C4-2B (cell line): ENCODE data around the gene CASP9.

Source experiments
- CTCF ChIP-seq: fragments of 450-650 bp; conservative IDR thresholded peaks from 2 replicates; pipeline ENCODE4 v1.5.1; 2017; ENCODE audit warnings: mild to moderate bottlenecking
- ZFX ChIP-seq: fragments of 450-650 bp; IDR thresholded peaks from 2 replicates; pipeline ENCODE4 v1.6.1; 2017

- TF ChIP-seq CTCF (no peak), ZFX (no peak)
These were observed 67.6 kb downstream of the CASP9 start, which contains the start of gene CELA2A for GRCh38 chr1:15456313-15456954.
